ENCODE measurements around the gene TTC27.

GRCh38 chr2:32742376-32742775 lies 114.5 kb downstream of the TTC27 start:
- TF ChIP-seq CTCF (IDR thresholded peaks at IDR 0.05) (no peak), POLR2A (IDR thresholded peaks at IDR 0.05) (no peak)
